C4-2B (cell line): Measurements from ENCODE around the gene METAP1D.

ENCODE experiments used
- CTCF ChIP-seq: fragments of 450-650 bp; conservative IDR thresholded peaks from 2 replicates; pipeline ENCODE4 v1.5.1; 2017; ENCODE audit warnings: mild to moderate bottlenecking
- ZFX ChIP-seq: fragments of 450-650 bp; IDR thresholded peaks from 2 replicates; pipeline ENCODE4 v1.6.1; 2017

DNA sequence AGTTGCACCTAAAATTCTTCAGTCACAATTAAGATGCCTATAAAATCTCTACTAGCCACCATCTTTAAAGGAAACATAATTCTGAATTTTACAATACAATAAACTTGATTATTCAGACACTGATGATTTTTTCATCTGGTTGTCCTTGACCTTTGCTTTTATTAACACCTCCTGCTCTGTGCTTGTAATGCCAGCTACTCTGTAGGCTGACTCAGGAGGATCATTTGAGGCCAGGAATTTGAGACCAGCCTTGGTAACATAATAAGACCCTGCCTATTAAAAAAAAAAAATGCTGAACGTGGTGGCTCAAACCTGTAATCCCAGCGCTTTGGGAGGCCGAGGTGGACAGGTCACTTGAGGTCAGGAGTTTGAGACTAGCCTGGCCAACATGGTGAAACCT, 39.2 kb upstream of the METAP1D start:
- TF ChIP-seq CTCF: no peak
- TF ChIP-seq ZFX: no peak
